SK-N-SH (cell line): ENCODE measurements around the gene CSNK1D.

Experiments used
- EP300 ChIP-seq, 2 experiments: IDR thresholded peaks; 2 replicates each; pipeline versions ENCODE4 v1.4.0 to v1.6.1; 2012; ENCODE audit warnings: borderline replicate concordance in 1 of 2, low read depth in 1 of 2, low read length in 1 of 2
- MXI1 ChIP-seq: IDR thresholded peaks from 2 replicates; pipeline ENCODE4 v1.6.1; 2012; ENCODE audit warnings: mild to moderate bottlenecking, low read depth, low read length, improper control_type of control experiment
- POLR2AphosphoS5 ChIP-seq: IDR thresholded peaks from 2 replicates; pipeline ENCODE4 v1.6.1; 2012; ENCODE audit warnings: low read depth, low read length
- TAF1 ChIP-seq: IDR thresholded peaks from 2 replicates; pipeline ENCODE4 v1.6.1; 2012; ENCODE audit warnings: low read depth, mild to moderate bottlenecking, low read length, moderate library complexity, borderline replicate concordance
- TF ChIP-seq, protein P1 (sequence below): fragments of 200-600 bp; sonication (generic); IDR thresholded peaks from 2 replicates; pipeline ENCODE4 v1.6.1; 2017; ENCODE audit warnings: antibody characterized with exemption, mild to moderate bottlenecking, moderate library complexity
- TF ChIP-seq, protein P2 (sequence below): IDR thresholded peaks from 2 replicates; pipeline ENCODE4 v1.4.0; 2012; ENCODE audit warnings: low read depth

DNA sequence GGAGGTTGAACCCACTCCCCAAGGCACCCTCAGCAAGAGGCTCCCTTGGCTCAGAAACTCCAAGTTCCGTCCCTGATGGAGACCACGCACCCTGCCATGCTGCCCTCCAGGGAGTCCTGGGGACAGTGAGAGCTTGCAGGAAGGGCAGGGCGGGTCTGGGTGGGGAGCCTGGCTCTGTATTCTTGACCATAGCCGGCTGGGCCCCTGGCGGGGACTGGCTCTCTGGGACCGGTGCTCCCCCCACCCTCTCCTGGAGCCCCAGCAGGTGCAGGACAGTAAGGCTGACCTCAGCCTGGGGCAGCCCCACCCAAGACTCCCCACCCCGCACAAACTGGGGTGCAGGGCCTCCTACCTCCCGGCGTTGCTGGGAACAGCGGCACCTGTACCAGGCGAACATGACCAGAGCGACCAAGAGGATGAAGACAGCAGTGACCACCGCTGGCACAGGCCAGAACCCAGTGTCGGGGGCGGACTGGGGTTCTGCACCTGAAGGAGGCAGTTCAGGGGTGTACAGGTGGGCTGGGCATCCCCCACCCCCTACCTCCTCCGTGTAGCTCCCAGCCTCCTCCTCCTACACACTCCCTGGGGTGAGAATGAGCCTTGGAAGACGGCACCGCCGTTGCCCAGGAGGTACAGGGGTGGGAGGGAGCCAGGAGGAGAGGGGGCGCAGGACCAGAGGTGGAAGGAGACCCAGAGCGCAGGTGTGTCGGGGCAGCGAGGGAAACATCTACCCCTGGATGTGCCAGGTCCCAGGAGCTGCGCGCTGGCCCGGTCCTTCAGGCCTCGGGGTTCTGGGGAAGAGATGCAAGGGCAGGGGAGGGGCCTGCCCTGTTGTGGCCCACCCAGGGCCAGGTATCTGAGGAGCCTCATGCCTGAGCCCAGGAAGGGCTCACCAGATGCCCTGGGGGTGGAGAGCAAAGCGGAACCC is 49.3 kb upstream of the CSNK1D start:
- TF ChIP-seq EP300 (IDR thresholded peaks at IDR 0.05; ENCODE audit: borderline replicate concordance in 1 of 2, low read depth in 1 of 2, low read length in 1 of 2) (no peak), TAF1 (no peak), POLR2AphosphoS5 (no peak), MXI1 (no peak)
- TF ChIP-seq, protein P1, sequence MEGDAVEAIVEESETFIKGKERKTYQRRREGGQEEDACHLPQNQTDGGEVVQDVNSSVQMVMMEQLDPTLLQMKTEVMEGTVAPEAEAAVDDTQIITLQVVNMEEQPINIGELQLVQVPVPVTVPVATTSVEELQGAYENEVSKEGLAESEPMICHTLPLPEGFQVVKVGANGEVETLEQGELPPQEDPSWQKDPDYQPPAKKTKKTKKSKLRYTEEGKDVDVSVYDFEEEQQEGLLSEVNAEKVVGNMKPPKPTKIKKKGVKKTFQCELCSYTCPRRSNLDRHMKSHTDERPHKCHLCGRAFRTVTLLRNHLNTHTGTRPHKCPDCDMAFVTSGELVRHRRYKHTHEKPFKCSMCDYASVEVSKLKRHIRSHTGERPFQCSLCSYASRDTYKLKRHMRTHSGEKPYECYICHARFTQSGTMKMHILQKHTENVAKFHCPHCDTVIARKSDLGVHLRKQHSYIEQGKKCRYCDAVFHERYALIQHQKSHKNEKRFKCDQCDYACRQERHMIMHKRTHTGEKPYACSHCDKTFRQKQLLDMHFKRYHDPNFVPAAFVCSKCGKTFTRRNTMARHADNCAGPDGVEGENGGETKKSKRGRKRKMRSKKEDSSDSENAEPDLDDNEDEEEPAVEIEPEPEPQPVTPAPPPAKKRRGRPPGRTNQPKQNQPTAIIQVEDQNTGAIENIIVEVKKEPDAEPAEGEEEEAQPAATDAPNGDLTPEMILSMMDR: no peak
- TF ChIP-seq, protein P2, sequence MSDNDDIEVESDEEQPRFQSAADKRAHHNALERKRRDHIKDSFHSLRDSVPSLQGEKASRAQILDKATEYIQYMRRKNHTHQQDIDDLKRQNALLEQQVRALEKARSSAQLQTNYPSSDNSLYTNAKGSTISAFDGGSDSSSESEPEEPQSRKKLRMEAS: no peak
